Upper lobe of left lung (tissue), 4 donors: ENCODE data around the gene ADSL.

Source experiments
- POLR2A ChIP-seq, 4 donors: fragments of 450-650 bp; IDR thresholded peaks; one replicate each; pipeline ENCODE4 v1.5.1; 2016 to 2017; ENCODE audit warnings: antibody characterized with exemption in 4 of 4, mild to moderate bottlenecking in 2 of 4
- POLR2AphosphoS5 ChIP-seq, 2 donors: sonication (generic); formaldehyde crosslinking; IDR thresholded peaks; one replicate each; pipeline ENCODE4 v1.5.1; 2017; ENCODE audit warnings: antibody characterized with exemption in 2 of 2
- TF ChIP-seq, protein P1 (sequence below), 6 experiments: fragments of 450-650 bp in 4 of 6; fragments of 200-600 bp in 2 of 6; sonication (generic) in 2 of 6; IDR thresholded peaks; one replicate each; pipeline ENCODE4 v1.5.1; 2016 to 2019; ENCODE audit warnings: antibody characterized with exemption in 6 of 6

- TF ChIP-seq POLR2AphosphoS5 (IDR thresholded peaks at IDR 0.05) = no peak
- TF ChIP-seq, protein P1, sequence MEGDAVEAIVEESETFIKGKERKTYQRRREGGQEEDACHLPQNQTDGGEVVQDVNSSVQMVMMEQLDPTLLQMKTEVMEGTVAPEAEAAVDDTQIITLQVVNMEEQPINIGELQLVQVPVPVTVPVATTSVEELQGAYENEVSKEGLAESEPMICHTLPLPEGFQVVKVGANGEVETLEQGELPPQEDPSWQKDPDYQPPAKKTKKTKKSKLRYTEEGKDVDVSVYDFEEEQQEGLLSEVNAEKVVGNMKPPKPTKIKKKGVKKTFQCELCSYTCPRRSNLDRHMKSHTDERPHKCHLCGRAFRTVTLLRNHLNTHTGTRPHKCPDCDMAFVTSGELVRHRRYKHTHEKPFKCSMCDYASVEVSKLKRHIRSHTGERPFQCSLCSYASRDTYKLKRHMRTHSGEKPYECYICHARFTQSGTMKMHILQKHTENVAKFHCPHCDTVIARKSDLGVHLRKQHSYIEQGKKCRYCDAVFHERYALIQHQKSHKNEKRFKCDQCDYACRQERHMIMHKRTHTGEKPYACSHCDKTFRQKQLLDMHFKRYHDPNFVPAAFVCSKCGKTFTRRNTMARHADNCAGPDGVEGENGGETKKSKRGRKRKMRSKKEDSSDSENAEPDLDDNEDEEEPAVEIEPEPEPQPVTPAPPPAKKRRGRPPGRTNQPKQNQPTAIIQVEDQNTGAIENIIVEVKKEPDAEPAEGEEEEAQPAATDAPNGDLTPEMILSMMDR (IDR thresholded peaks at IDR 0.05) = no peak
- no peak for TF ChIP-seq POLR2A (IDR thresholded peaks at IDR 0.05)
Observed at GRCh38 chr22:40422558-40423309, 76.4 kb downstream of the ADSL start.
